ENCODE data around the gene ZNF182. TPM values are rescaled to one million over a fixed set of nuclear protein-coding genes. Genes with fewer than 3 reads are reported as not detected.
"Not testable (repeated sequence)": the region's sequence is repeated elsewhere in the genome, so short reads cannot be mapped to it uniquely, and the experiment has no call there.

The ZNF182 gene
- total RNA-seq, 2 donors from 2014 or later: 7.2 to 14.0 TPM

DNA sequence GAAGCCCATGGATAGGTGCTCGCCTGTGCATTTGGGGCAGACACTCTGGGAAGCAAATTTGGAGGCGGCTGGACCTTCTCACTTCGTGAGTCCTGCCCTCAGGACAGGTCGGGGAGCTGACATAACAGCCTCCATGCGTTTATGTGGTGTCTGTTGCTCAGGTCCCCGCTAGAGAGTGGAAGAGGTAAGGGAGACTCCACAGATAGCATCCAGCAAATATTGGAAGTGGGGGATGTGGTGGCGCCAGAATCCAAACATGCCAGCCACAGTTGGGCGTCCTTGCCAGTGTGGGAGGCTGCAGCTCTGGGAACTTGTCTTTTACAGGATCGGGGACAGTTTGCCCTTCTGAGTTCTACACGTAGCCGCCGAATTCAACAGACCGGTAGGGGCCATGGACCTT is 47.8 kb downstream of the ZNF182 start:
- peaks cover 0 to 3% of the 10 kb centered on the region in 2 donors for H3K9me3 Mint-ChIP-seq
- no peak for ATAC-seq
- no peak for DNase-seq (ENCODE audit: low spot score in 2 of 2)
- H3K27ac Mint-ChIP-seq: no peak overlapping the region
- peaks cover 0 to 5% of the 10 kb centered on the region in 2 donors for H3K36me3 Mint-ChIP-seq

GRCh38 chrX:47955295-47955694 is 48.5 kb downstream of the ZNF182 start:
- DNase-seq (ENCODE audit: low spot score in 2 of 2); ATAC-seq; H3K27ac Mint-ChIP-seq: not testable (repeated sequence)
- Mint-ChIP-seq H3K36me3 (peaks cover 0 to 13% of the 10 kb centered on the region in 2 donors), H3K9me3 (peaks cover 0 to 10% of the 10 kb centered on the region in 2 donors)

DNA sequence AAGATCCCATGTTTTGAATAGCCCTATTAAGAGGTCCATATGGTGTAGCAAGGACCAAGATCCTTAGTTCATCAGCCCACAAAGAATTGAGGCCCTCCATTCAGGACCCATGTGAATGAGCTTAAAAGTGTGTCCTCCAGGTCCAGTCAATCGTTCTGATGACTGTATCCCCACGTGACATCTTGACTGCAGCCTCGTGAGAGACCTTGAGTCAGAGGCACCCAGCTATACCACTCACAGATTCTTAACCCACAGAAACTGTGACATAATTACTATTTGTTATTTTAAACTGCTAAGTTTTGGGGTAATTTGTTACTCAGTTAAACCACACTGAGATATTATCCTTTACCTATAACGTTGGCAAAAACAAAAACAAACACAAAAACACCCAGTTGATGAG is 62.4 kb downstream of the ZNF182 start:
- ATAC-seq (peak in 1 of 2 donors; percentile 53), DNase-seq (ENCODE audit: low spot score in 2 of 2) (no peak)
- H3K36me3 Mint-ChIP-seq: peaks cover 0 to 4% of the 10 kb centered on the region in 2 donors
- peaks cover 4 to 5% of the 10 kb centered on the region in 2 donors for H3K9me3 Mint-ChIP-seq
- H3K27ac Mint-ChIP-seq: no peak overlapping the region

- H3K27ac Mint-ChIP-seq: no peak overlapping the region
- H3K36me3 Mint-ChIP-seq: peaks cover 0 to 4% of the 10 kb centered on the region in 2 donors
- DNase-seq (ENCODE audit: low spot score in 2 of 2) (no peak), ATAC-seq (no peak)
- peaks cover 4 to 5% of the 10 kb centered on the region in 2 donors for H3K9me3 Mint-ChIP-seq
Measured at GRCh38 chrX:47940448-47940847, 63.3 kb downstream of the ZNF182 start.

GRCh38 chrX:47936940-47937317 is 66.9 kb downstream of the ZNF182 start:
- Mint-ChIP-seq H3K9me3 (no peaks in the 10 kb centered on the region), H3K27ac (peak overlapping the region in 1 of 2 donors; percentile 65), H3K36me3 (no peaks in the 10 kb centered on the region)
- ATAC-seq (peak; percentile 36 to 61), DNase-seq (ENCODE audit: low spot score in 2 of 2) (no peak)

- ATAC-seq: peak; percentile 60 to 88
- Mint-ChIP-seq H3K9me3 (no peaks in the 10 kb centered on the region), H3K36me3 (no peaks in the 10 kb centered on the region), H3K27ac (peak overlapping the region in 1 of 2 donors; percentile 65)
- DNase-seq (ENCODE audit: low spot score in 2 of 2): peak in 1 of 2 donors; percentile 10
Measured at GRCh38 chrX:47936224-47936939, 67.4 kb downstream of the ZNF182 start.

GRCh38 chrX:47933946-47934345 is 69.8 kb downstream of the ZNF182 start:
- ATAC-seq (no peak), DNase-seq (ENCODE audit: low spot score in 2 of 2) (no peak)
- no peaks in the 10 kb centered on the region for H3K36me3 Mint-ChIP-seq
- H3K27ac Mint-ChIP-seq: no peak overlapping the region
- no peaks in the 10 kb centered on the region for H3K9me3 Mint-ChIP-seq

GRCh38 chrX:47931970-47932369 is 71.8 kb downstream of the ZNF182 start:
- ATAC-seq; DNase-seq (ENCODE audit: low spot score in 2 of 2); H3K36me3 Mint-ChIP-seq; H3K27ac Mint-ChIP-seq; H3K9me3 Mint-ChIP-seq: not testable (repeated sequence)

DNA sequence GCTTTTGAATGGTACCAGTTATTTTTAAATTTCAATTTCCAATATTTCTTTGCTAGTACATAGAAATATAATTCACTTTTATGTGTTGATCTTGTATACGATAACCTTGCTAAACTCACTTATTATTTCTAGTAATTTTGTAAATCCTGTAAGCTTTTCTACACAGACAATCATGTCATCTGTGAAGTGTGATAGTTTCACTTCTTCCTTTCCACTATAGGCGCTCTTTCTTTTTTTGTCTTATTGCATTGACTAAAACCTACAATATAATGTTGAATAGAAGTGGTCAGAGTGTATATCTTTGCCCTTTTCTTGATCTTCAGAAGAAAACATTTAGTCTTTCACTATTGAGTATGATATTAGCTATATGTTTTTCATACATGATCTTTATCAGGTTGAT is 76.6 kb downstream of the ZNF182 start:
- Mint-ChIP-seq H3K27ac (no peak overlapping the region), H3K9me3 (no peaks in the 10 kb centered on the region), H3K36me3 (no peaks in the 10 kb centered on the region)
- DNase-seq (ENCODE audit: low spot score in 2 of 2) (no peak), ATAC-seq (no peak)

Other genes starting within 250 kb of the ZNF182 start
- 1 to 10 TPM; 6.6 to 8.5 TPM for gene ZNF81, start 167.1 kb downstream of the ZNF182 start, total RNA-seq
- not detected for gene SPACA5, start 3.0 kb upstream of the ZNF182 start, total RNA-seq
- gene ZNF630, start 67.7 kb upstream of the ZNF182 start, total RNA-seq: 1 to 10 TPM; 2.3 to 3.0 TPM
- not detected for gene SPACA5B, start 126.6 kb upstream of the ZNF182 start, total RNA-seq
- gene SSX5, start 192.8 kb upstream of the ZNF182 start, total RNA-seq: not detected